Limb (tissue), 2 donors: ENCODE data around the gene ETNK1.
"Not testable (repeated sequence)": the region's sequence is repeated elsewhere in the genome, so short reads cannot be mapped to it uniquely, and the experiment has no call there.

Experiments
- DNase-seq, 2 donors: peaks; one replicate each; pipeline ENCODE4 v3.0.0-alpha.2; 2016; ENCODE audit errors: extremely low spot score in 2 of 2

The ETNK1 gene

GRCh38 chr12:22624870-22625761 lies at the start of gene ETNK1:
Gene ETNK1, plus strand, starts transcription at chr12:22625171. Its CDS starts 260 bp downstream, at chr12:22625431.
- peak; percentile 95 to 97 for DNase-seq

DNA sequence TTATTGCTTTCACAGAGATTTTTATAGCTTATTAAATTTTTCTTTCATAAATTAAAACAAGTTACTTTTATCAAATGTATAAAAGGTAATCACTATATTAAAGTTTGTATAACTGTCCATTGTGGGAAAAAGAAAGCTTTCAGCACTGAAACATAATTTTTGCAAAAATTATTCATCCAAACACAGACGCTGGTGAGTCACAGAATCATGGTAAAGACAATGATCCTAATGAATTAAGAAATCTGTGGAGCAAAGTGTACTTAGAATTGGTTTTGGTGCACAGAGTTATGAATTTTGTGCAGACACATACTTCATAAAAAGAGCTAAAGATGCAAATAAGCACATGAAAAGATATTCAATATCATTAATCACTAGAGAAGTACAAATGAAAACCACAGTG lies 48.9 kb upstream of the ETNK1 start:
- DNase-seq: no peak

- no peak for DNase-seq
Observed at GRCh38 chr12:22576473-22576872, 48.5 kb upstream of the ETNK1 start.

DNA sequence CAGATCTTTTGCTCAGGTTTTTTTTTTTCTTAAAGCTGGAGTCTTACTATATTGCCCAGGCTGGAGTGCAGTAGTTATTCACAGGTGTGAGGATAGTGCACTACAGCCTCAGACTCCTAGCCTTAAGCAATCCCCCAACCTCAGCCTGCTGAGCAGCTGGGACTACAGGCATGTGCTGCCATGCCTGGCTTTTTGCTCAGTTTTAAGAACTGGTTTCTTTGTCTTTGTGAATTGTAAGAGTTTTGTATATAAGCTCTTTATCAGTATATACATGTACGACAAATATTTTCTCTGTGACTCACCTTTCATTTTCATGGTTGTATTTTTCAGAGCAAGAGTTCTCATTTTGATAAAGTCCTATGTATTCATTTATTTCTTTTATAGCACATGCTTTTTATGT lies 47.3 kb upstream of the ETNK1 start:
- DNase-seq: no peak

GRCh38 chr12:22578328-22578727 lies 46.6 kb upstream of the ETNK1 start:
- no peak for DNase-seq

DNA sequence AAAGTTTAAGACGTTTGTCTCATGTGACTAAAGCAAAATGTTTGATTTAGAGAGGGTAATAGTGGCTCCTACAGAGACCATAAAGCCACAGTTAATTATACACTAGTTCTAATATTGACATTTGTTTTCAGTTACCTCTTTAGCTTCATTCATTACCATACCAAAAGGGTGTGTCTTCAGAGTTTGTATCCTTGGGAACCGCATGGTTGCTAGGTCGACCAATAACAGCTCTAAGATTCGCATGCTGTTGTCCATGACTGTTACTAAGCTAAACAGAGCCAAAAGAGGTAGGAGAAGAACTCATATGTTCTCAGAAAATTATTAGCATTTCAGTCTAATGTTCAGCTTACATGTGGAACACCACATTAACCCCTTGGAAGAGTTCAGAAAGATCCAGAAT lies 36.2 kb upstream of the ETNK1 start:
- no peak for DNase-seq

- DNase-seq: no peak
Observed at GRCh38 chr12:22593864-22594263, 31.1 kb upstream of the ETNK1 start.

- DNase-seq: not testable (repeated sequence)
Observed at GRCh38 chr12:22597539-22597938, 27.4 kb upstream of the ETNK1 start.

DNA sequence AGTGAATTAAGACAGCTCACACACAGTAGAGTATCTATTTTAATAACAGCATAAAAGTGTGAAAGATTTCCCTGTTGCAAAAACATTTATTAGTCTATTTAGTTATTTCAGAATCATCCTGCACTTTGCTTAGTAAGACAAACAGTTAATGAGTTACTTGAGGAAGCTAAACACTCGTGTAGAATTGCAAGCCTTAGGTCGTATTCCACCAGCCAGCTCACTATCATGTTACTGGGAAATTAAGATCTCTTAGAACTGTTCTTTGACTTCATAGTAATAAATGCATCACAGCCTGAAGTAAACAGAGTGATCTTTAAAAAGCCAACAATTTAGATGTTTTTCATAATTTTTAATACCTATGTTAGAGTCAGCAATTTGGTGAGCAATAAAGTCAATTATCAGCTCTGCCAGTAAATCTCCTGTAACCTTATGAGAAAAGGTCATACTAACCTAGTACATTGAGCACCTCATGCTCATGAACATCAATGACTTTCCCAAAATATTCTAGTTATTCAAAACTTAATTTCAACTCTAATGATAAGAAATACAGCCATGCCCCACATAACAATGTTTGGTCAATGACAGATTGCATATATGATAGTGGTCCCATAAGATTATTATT lies 26.7 kb upstream of the ETNK1 start:
- DNase-seq: no peak

GRCh38 chr12:22598763-22599161 lies 26.2 kb upstream of the ETNK1 start:
- no peak for DNase-seq

DNA sequence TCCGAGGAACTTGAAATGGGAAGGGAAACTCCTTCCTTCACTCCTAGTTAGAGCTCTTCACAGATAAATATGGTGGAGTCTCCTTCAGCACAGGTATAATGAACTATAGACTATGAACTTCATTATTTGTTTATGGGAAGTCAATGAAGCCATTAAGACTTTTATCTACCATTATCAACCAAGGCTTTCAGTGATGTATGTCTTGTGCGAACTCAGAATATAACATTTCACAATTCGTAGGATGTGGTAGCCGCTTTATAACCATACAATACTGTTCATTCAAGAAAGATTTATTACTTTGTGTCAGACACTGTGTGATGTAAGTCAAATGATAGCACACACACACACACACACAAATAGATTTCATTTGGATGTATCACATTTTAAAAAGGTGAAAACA lies 24.8 kb upstream of the ETNK1 start:
- DNase-seq: no peak

- DNase-seq: no peak
Observed at GRCh38 chr12:22609501-22609900, 15.5 kb upstream of the ETNK1 start.

- no peak for DNase-seq
Observed at GRCh38 chr12:22610131-22610530, 14.8 kb upstream of the ETNK1 start.

- not testable (repeated sequence) for DNase-seq
Observed at GRCh38 chr12:22612822-22613221, 12.1 kb upstream of the ETNK1 start.

DNA sequence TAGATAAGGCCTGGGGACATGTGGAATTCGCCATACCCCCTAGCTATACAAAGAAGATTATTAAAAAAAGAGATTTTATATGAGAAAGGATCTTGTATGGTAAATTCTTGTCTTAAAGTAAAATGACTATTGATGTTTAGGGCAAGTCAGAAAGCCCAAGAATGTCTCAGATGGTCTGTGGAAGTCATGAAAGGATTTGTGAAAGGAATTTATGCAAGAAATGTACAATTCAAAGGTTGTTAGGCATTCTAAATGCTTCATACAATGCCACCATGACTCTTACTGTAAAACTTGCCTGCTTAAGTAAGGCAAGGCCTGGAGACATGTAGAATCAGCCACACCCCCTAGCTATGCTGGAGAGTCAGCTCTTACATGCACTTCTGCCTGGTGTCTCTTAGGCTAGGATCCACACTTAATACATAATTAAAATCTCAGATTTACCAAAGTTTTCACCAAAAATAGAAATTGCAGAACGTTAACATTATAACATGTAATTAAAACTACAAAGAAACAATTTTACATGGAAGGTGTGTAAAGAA lies 8.9 kb upstream of the ETNK1 start:
- no peak for DNase-seq

- no peak for DNase-seq
Observed at GRCh38 chr12:22617630-22618029, 7.3 kb upstream of the ETNK1 start.

DNA sequence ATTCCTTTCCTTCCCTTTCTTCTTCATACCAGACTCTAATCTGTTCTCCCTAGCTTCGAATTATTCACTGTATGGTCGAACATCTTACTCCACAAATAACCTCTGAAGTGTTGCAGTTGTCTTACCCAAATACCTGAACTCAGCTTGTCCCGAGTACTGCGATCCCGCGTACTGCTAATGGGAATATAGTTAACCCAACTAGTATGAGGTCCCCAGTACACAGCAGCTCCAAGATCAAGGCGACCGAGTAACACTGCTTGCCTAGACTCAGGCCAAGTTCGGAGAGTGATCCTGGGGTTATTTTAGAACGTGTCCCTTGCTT lies 462 bp upstream of the ETNK1 start:
- no peak for DNase-seq

- peak; percentile 23 to 68 for DNase-seq
Observed at GRCh38 chr12:22625762-22626294, 857 bp downstream of the ETNK1 start.

- no peak for DNase-seq
Observed at GRCh38 chr12:22626406-22626805, 1.4 kb downstream of the ETNK1 start.

DNA sequence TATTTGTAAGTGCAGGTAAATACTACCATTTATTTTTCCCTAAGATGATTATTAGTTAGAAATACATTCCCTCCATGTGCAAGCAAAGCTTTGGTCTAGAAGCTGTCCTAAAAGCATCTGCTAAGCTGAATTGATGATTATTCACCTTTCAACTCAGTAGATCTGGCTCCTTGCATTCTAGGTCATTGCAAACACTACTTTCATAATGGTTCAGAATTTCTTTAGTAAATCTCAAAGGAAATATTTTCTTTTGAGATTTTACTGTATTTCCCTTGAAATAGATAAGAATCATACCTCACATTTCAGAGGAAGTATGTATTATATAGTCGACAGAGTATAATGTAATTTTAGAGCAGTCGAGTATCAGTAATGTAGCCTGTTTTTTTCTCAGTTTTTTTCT lies 2.4 kb downstream of the ETNK1 start:
- DNase-seq: no peak

GRCh38 chr12:22628228-22628627 lies 3.3 kb downstream of the ETNK1 start:
- DNase-seq: no peak

DNA sequence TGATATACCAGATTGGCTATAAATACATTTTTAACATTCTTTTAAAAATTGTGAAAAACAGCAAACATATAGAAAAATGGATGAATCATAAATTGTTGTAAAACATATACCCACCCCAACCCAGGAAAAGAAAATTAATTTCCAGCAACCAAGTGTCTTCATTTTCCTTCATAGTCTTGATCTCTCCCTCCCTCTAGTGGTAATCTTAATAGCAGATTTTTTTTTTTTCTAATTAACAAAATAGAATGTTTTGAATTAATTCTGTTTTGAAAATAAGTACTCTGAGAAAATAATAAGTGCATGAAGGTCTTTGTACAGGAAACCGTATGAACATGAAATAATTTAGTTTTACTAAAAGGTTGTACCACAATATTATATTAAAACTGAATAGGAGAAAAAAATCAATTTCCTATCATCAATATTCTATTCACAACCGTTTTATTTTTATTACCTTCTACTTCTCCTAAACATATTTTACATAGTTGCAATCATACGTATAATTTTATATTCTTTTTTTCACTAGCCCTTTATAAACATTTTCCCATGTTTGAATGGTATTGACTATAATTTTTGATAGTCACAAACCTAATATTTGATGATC lies 7.0 kb downstream of the ETNK1 start:
- DNase-seq: no peak
